ENCODE data around the gene ARPP19. TPM values are rescaled to one million over a fixed set of nuclear protein-coding genes. Genes with fewer than 3 reads are reported as not detected.

Gene ARPP19
- total and polyA plus RNA-seq, 5 donors from 2014 or later: 72.1 to 143 (median 82.8) TPM

DNA sequence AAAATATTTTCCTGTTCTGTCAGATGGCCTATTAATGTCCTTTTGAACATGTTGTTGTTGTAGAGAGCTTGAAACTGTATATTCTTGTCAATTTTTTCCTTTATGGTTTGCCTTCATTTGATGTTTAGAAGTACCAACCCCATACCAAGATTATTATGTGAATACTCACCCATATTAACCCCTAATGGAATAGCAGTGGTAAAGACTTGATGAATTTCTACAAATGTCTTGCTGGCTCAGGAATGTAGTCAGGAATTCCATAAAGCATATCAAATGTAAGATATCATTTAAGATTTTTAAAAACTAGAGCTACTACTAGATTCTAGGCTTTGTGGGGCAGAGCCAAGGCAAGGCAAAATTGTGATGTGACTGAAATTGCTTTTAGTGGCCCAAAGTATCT lies 70.1 kb downstream of the ARPP19 start:
- Mint-ChIP-seq H3K4me3 (peak overlapping the region in 1 of 4 donors; percentile 21), H3K4me1 (peaks cover 27 to 49% (median 32%) of the 10 kb centered on the region in 4 donors), H3K27ac (no peak overlapping the region), H3K9me3 (peaks cover 0 to 3% (median 0%) of the 10 kb centered on the region in 7 donors), H3K36me3 (peaks cover 6% of the 10 kb centered on the region), H3K27me3 (no peaks in the 10 kb centered on the region)
- no peak overlapping the region for H3K27ac ChIP-seq (ENCODE audit: insufficient read depth, low read length, poor library complexity, severe bottlenecking)
- H3K4me3 ChIP-seq (ENCODE audit: low read depth, low read length): no peak overlapping the region
- no peaks in the 10 kb centered on the region for H3K9me3 ChIP-seq (ENCODE audit: control insufficient read depth in 2 of 2, low read length in 2 of 2)
- no peaks in the 10 kb centered on the region for H3K36me3 ChIP-seq (ENCODE audit: control insufficient read depth, insufficient read depth, low read length)
- DNase-seq (no peak), ATAC-seq (ENCODE audit: low read depth in 2 of 2) (no peak)
- H3K27me3 ChIP-seq (ENCODE audit: control insufficient read depth, insufficient read depth, low read length): no peaks in the 10 kb centered on the region
- H3K4me1 ChIP-seq (ENCODE audit: control insufficient read depth, insufficient read depth, low read length, poor library complexity, severe bottlenecking): no peaks in the 10 kb centered on the region

Other genes starting within 250 kb of the ARPP19 start
- 63.3 TPM for gene MYO5A, start 40.1 kb downstream of the ARPP19 start, total RNA-seq
- 10 to 100 TPM in 2 of 4 donors, 1 to 10 TPM in 2; 6.1 to 14.6 (median 10.6) TPM for gene MYO5A, start 40.1 kb downstream of the ARPP19 start, polyA plus RNA-seq
- gene ATOSA, start 110.4 kb upstream of the ARPP19 start, total RNA-seq: 139 TPM
- 10 to 100 TPM; 13.5 to 20.5 (median 17.8) TPM for gene ATOSA, start 110.4 kb upstream of the ARPP19 start, polyA plus RNA-seq
- gene ONECUT1, start 221.3 kb upstream of the ARPP19 start, total RNA-seq: not detected
- gene ONECUT1, start 221.3 kb upstream of the ARPP19 start, polyA plus RNA-seq: not detected